HL-60 (cell line): Measurements from ENCODE around the gene NDUFB7.
A peak's percentile ranks its signal among the peaks of the same experiment; 100 is the strongest.
"Not testable (repeated sequence)": the region's sequence is repeated elsewhere in the genome, so short reads cannot be mapped to it uniquely, and the experiment has no call there.

Experiments used
- DNase-seq, 2 experiments: peaks; one replicate each; pipeline ENCODE4 v3.0.0-alpha.2; 2010 to 2020; ENCODE audit warnings: low read depth in 1 of 2, low spot score in 1 of 2
- H3K27ac ChIP-seq: fragments of 250-450 bp; sonication (Bioruptor Pico); replicated peaks from 2 replicates; pipeline ENCODE4 v1.5.1; 2020; ENCODE audit warnings: mild to moderate bottlenecking, moderate library complexity
- H3K27me3 ChIP-seq: fragments of 250-450 bp; sonication (Bioruptor Pico); 2 replicates; pipeline ENCODE4 v1.5.1; 2021; ENCODE audit warnings: mild to moderate bottlenecking, moderate library complexity; ENCODE audit not compliant: insufficient read depth, poor library complexity, severe bottlenecking
- H3K4me3 ChIP-seq: replicated peaks from 2 replicates; pipeline ENCODE4 v1.5.1; 2011; ENCODE audit warnings: mild to moderate bottlenecking, control low read depth, low read length; ENCODE audit not compliant: insufficient read depth
- CTCF ChIP-seq: IDR thresholded peaks from one replicate; pipeline ENCODE4 v1.5.1; 2011; ENCODE audit warnings: low read length, control low read depth, inconsistent platforms; ENCODE audit not compliant: insufficient read depth
- GABPA ChIP-seq: IDR thresholded peaks from 2 replicates; pipeline ENCODE4 v1.6.1; 2012; ENCODE audit warnings: low read depth
- POLR2AphosphoS5 ChIP-seq: IDR thresholded peaks from 2 replicates; pipeline ENCODE4 v1.6.1; 2012; ENCODE audit warnings: low read depth
- REST ChIP-seq: IDR thresholded peaks from 2 replicates; pipeline ENCODE4 v1.6.1; 2012; ENCODE audit warnings: low read depth; ENCODE audit not compliant: insufficient replicate concordance
- SPI1 ChIP-seq: IDR thresholded peaks from 2 replicates; pipeline ENCODE4 v1.6.1; 2012; ENCODE audit warnings: low read depth, mild to moderate bottlenecking, borderline replicate concordance

The NDUFB7 gene

DNA sequence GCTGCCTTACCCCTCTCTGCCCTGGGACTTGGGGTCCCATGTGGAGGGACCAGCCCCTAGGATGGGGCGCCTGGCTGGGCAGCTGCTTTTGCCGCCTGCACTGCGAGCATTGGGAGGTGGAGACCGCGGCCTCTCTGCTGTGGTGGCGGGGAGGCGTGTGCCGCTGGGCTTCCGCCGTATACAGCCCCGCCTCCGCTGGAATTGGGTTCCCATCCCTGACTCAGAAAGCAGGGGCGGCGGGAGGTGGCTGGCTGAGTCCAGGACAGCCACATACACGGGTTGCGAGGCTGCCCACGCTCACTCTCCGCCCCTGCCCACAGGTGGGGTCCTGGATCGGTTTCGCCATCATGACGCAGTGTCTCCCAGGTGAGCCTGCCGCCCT is 6.6 kb downstream of the NDUFB7 start:
- Histone ChIP-seq H3K27me3 (no peaks in the 10 kb centered on the region), H3K27ac (no peak overlapping the region), H3K4me3 (no peak overlapping the region)
- no peak for DNase-seq
- TF ChIP-seq POLR2AphosphoS5 (0 out of 2 replicates have a peak, but pooled peaks have one; percentile 8), GABPA (no peak), SPI1 (no peak), REST (no peak)

- not testable (repeated sequence) for H3K27me3 ChIP-seq, H3K27ac ChIP-seq, H3K4me3 ChIP-seq, DNase-seq
Measured at GRCh38 chr19:14564652-14565297, 7.1 kb downstream of the NDUFB7 start.

DNA sequence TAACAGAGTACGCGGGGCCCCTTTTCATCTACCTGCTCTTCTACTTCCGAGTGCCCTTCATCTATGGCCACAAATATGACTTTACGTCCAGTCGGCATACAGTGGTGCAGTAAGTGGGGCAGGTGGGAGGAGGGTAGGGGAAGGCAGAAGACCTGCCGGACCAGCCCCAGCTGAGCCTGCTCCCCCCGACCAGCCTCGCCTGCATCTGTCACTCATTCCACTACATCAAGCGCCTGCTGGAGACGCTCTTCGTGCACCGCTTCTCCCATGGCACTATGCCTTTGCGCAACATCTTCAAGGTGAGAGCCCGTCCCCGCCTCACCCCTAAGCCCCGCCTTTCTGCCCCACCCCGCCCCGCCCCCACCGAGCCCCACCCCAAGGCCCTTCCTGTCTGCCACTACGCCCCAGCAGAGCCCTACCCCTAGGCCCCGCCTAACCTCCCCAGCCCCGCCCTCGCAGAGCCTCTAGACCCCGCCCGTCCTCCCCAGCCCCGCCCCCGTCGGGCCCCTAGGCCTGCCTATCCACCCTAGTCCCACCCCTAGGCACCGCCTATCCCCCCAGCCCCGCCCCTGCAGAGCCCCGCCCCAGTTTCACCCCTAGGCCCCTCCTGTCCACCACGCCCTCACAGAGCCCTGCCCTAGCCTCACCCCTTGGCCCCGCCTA is 7.7 kb downstream of the NDUFB7 start:
- no peaks in the 10 kb centered on the region for H3K27me3 ChIP-seq
- peak in 1 of 2 experiments; percentile 31 for DNase-seq
- no peak overlapping the region for H3K27ac ChIP-seq
- no peak overlapping the region for H3K4me3 ChIP-seq
- TF ChIP-seq POLR2AphosphoS5 (no peak), REST (no peak), SPI1 (no peak), GABPA (no peak), CTCF (no peak)

- TF ChIP-seq CTCF = no peak
- no peak overlapping the region for H3K4me3 ChIP-seq
- no peaks in the 10 kb centered on the region for H3K27me3 ChIP-seq
- no peak for DNase-seq
- H3K27ac ChIP-seq = no peak overlapping the region
Measured at GRCh38 chr19:14563590-14563926, 8.3 kb downstream of the NDUFB7 start.
